Erythroblast (primary cell): Measurements from ENCODE around the gene COA7.

ENCODE experiments used
- GATA1 ChIP-seq: IDR thresholded peaks from 2 replicates; pipeline ENCODE4 v1.6.1; 2011; ENCODE audit warnings: low read depth, mild to moderate bottlenecking, control low read depth, low read length, moderate library complexity
- POLR2A ChIP-seq: IDR thresholded peaks from 2 replicates; pipeline ENCODE4 v1.6.1; 2011; ENCODE audit warnings: mild to moderate bottlenecking, low read length

DNA sequence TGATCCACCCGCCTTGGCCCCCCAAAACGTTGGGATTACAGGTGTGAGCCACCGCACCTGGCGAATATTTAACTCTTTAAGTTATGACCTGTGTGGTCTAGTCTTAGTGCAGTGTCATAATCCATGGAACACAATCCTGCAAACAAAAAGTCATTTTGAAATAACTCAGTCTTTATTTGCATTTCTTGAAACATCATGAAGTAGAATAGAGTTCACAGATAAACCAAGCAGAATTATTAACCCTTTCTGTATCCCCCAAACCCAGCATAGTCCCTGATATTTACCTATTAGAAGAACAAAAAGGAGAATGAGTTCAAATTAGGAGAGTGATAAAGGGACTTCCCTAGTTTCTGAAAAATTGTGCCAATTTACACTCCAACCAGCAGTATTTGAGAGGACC lies 48.0 kb upstream of the COA7 start:
- no peak for TF ChIP-seq POLR2A
- TF ChIP-seq GATA1 = no peak
